Measurements from ENCODE around the gene SORCS3.

- TF ChIP-seq, protein P1, sequence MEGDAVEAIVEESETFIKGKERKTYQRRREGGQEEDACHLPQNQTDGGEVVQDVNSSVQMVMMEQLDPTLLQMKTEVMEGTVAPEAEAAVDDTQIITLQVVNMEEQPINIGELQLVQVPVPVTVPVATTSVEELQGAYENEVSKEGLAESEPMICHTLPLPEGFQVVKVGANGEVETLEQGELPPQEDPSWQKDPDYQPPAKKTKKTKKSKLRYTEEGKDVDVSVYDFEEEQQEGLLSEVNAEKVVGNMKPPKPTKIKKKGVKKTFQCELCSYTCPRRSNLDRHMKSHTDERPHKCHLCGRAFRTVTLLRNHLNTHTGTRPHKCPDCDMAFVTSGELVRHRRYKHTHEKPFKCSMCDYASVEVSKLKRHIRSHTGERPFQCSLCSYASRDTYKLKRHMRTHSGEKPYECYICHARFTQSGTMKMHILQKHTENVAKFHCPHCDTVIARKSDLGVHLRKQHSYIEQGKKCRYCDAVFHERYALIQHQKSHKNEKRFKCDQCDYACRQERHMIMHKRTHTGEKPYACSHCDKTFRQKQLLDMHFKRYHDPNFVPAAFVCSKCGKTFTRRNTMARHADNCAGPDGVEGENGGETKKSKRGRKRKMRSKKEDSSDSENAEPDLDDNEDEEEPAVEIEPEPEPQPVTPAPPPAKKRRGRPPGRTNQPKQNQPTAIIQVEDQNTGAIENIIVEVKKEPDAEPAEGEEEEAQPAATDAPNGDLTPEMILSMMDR (conservative IDR thresholded peaks at IDR 0.05; ENCODE audit: low read length), result no peak
- no peak for TF ChIP-seq EZH2phosphoT487 (IDR thresholded peaks at IDR 0.05; ENCODE audit: borderline replicate concordance)
Observed at GRCh38 chr10:104824380-104825006, 183.4 kb downstream of the SORCS3 start.

Measured in Loucy (cell line).